ENCODE measurements around the gene ADORA2A.

ADORA2A gene

GRCh38 chr22:24418786-24419474 is 8.5 kb upstream of the ADORA2A start:
- no peak for DNase-seq (ENCODE audit: low spot score)

- DNase-seq (ENCODE audit: low spot score): no peak
These were observed 7.9 kb upstream of the ADORA2A start for GRCh38 chr22:24419475-24419850.

- DNase-seq (ENCODE audit: low spot score): no peak
These were observed 7.1 kb upstream of the ADORA2A start for GRCh38 chr22:24420072-24420976.

GRCh38 chr22:24420977-24421343 is 6.4 kb upstream of the ADORA2A start:
- no peak for DNase-seq (ENCODE audit: low spot score)

- DNase-seq (ENCODE audit: low spot score): peak; percentile 73
These were observed 5.9 kb upstream of the ADORA2A start for GRCh38 chr22:24421428-24421931.

- DNase-seq (ENCODE audit: low spot score): no peak
These were observed 5.2 kb upstream of the ADORA2A start for GRCh38 chr22:24422102-24422665.

GRCh38 chr22:24423519-24424000 is 3.8 kb upstream of the ADORA2A start:
- peak; percentile 83 for DNase-seq (ENCODE audit: low spot score)

- no peak for DNase-seq (ENCODE audit: low spot score)
These were observed 3.1 kb upstream of the ADORA2A start for GRCh38 chr22:24424001-24424900.

GRCh38 chr22:24424901-24425775 is 2.3 kb upstream of the ADORA2A start:
- no peak for DNase-seq (ENCODE audit: low spot score)

- DNase-seq (ENCODE audit: low spot score): no peak
These were observed 963 bp upstream of the ADORA2A start for GRCh38 chr22:24426436-24426835.

- no peak for DNase-seq (ENCODE audit: low spot score)
These were observed 424 bp upstream of the ADORA2A start for GRCh38 chr22:24426851-24427499.

- DNase-seq (ENCODE audit: low spot score): no peak
These were observed 1.5 kb downstream of the ADORA2A start for GRCh38 chr22:24428751-24429410.

GRCh38 chr22:24429411-24430365 is 2.3 kb downstream of the ADORA2A start:
- DNase-seq (ENCODE audit: low spot score): no peak

GRCh38 chr22:24430431-24431308 is 3.3 kb downstream of the ADORA2A start:
- no peak for DNase-seq (ENCODE audit: low spot score)

- no peak for DNase-seq (ENCODE audit: low spot score)
These were observed 4.1 kb downstream of the ADORA2A start for GRCh38 chr22:24431309-24432034.

GRCh38 chr22:24432059-24432853 is 4.9 kb downstream of the ADORA2A start:
- no peak for DNase-seq (ENCODE audit: low spot score)
